Measurements from ENCODE around the gene EEFSEC. TPM values are rescaled to one million over a fixed set of nuclear protein-coding genes. Genes with fewer than 3 reads are reported as not detected.

EEFSEC gene
- total and polyA plus RNA-seq, 2 of the 4 experiments (the other 2 are of a cell fraction) = 4.5 to 9.3 TPM

GRCh38 chr3:128338536-128339330, 185.5 kb downstream of the EEFSEC start:
- DNase-seq (no peak), ATAC-seq (ENCODE audit: low read depth) (no peak)
- Histone ChIP-seq H2BK5ac (ENCODE audit: low read depth, low read length, poor library complexity, severe bottlenecking) (no peak overlapping the region), H3K36me3 (ENCODE audit: control insufficient read depth, insufficient read depth, low read length) (peaks cover 5% of the 10 kb centered on the region), H2AK5ac (ENCODE audit: low read depth, low read length) (no peak overlapping the region), H2BK120ac (ENCODE audit: low read depth, low read length) (no peak overlapping the region), H2AK9ac (replicated peaks; ENCODE audit: low read depth, low read length, poor library complexity) (no peak overlapping the region), H3K9me1 (ENCODE audit: insufficient read depth, low read length) (peaks cover 9% of the 10 kb centered on the region), H2AFZ (replicated peaks; ENCODE audit: low read length, poor library complexity) (no peak overlapping the region), H3K27me3 (ENCODE audit: control insufficient read depth, insufficient read depth, low read length) (no peaks in the 10 kb centered on the region; the same call in 1 of the 2 replicates), H3K56ac (ENCODE audit: extremely low read depth, insufficient read depth, low read length) (no peak overlapping the region), H3K4me1 (ENCODE audit: control insufficient read depth, insufficient read depth, low read length) (peaks cover 6% of the 10 kb centered on the region), H3K4me2 (ENCODE audit: low read depth, low read length) (no peak overlapping the region), H2BK20ac (ENCODE audit: low read depth, low read length) (no peak overlapping the region), H3K18ac (ENCODE audit: low read depth, low read length) (no peak overlapping the region), H3K23ac (ENCODE audit: low read depth, low read length) (no peak overlapping the region), H3K9me3 (ENCODE audit: control insufficient read depth, insufficient read depth, low read length) (no peaks in the 10 kb centered on the region), H3K79me1 (ENCODE audit: low read depth in 1 of 2, low read length in 2 of 2) (peaks cover 0 to 1% of the 10 kb centered on the region in 2 experiments; a peak in 1 of 4 replicates), H4K8ac (ENCODE audit: low read depth in 2 of 2, low read length in 2 of 2) (no peak overlapping the region), H4K91ac (ENCODE audit: insufficient read depth, low read depth, low read length) (no peak overlapping the region), H3K27ac (ENCODE audit: insufficient read depth, low read length) (no peak overlapping the region), H3K9ac (ENCODE audit: low read depth, low read length) (no peak overlapping the region), H4K5ac (ENCODE audit: low read depth, low read length) (no peak overlapping the region), H4K20me1 (ENCODE audit: insufficient read depth, low read length) (0 out of 2 replicates have a peak, but pooled peaks cover 3% of the 10 kb centered on the region), H3K4me3 (ENCODE audit: insufficient read depth, low read depth, low read length) (no peak overlapping the region), H3K4ac (ENCODE audit: low read depth, low read length) (no peak overlapping the region), H3K14ac (replicated peaks; ENCODE audit: low read depth, low read length) (no peak overlapping the region), H2BK15ac (ENCODE audit: low read depth, low read length) (no peak overlapping the region)
- 96% methylated on average over 4 of the region's 12 CpGs; no CpG with 5 or more reads in 1 of the 2 experiments for WGBS, 2 experiments (ENCODE audit: extremely low coverage in 2 of 2, insufficient read length in 1 of 2)
- dilution Hi-C loops (cut with HindIII; ENCODE audit: low sequenced_read_pairs, unreplicated experiment) (no loop called here), intact Hi-C loops (cut with micrococcal nuclease) (no loop called here), in situ Hi-C loops (cut with MboI; ENCODE audit: low sequenced_read_pairs) (no loop called here)
- ChIA-PET POLR2A (ENCODE audit: unreplicated experiment) (no interaction called here), CTCF (no interaction called here)
- no peak for TF ChIP-seq RCOR1 (IDR thresholded peaks at IDR 0.05; ENCODE audit: insufficient replicate concordance, low read length)
- no peak for TF ChIP-seq NFE2L2 (IDR thresholded peaks at IDR 0.05; ENCODE audit: low read depth, low read length)
- no peak for TF ChIP-seq CTCF (conservative IDR thresholded peaks at IDR 0.05; ENCODE audit: low read depth, low read length)
- TF ChIP-seq CHD1 (IDR thresholded peaks at IDR 0.05; ENCODE audit: low read depth, low read length) = no peak
- TF ChIP-seq BHLHE40 (IDR thresholded peaks at IDR 0.05; ENCODE audit: low read depth, low read length) = no peak
- TF ChIP-seq FOS (IDR thresholded peaks at IDR 0.05; ENCODE audit: low read depth, low read length) = no peak
- TF ChIP-seq SMC3 (IDR thresholded peaks at IDR 0.05; ENCODE audit: low read depth, low read length) = no peak
- TF ChIP-seq, protein P1, sequence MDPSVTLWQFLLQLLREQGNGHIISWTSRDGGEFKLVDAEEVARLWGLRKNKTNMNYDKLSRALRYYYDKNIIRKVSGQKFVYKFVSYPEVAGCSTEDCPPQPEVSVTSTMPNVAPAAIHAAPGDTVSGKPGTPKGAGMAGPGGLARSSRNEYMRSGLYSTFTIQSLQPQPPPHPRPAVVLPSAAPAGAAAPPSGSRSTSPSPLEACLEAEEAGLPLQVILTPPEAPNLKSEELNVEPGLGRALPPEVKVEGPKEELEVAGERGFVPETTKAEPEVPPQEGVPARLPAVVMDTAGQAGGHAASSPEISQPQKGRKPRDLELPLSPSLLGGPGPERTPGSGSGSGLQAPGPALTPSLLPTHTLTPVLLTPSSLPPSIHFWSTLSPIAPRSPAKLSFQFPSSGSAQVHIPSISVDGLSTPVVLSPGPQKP (IDR thresholded peaks at IDR 0.05; ENCODE audit: borderline replicate concordance, low read depth, low read length) = no peak
- no peak for TF ChIP-seq MAZ (IDR thresholded peaks at IDR 0.05; ENCODE audit: borderline replicate concordance, low read depth, low read length)
- no peak for TF ChIP-seq RFX5 (IDR thresholded peaks at IDR 0.05; ENCODE audit: low read depth, low read length)
- no peak for TF ChIP-seq MAFK (IDR thresholded peaks at IDR 0.05; ENCODE audit: low read depth, low read length)
- no peak for TF ChIP-seq MXI1 (IDR thresholded peaks at IDR 0.05; ENCODE audit: borderline replicate concordance, low read depth, low read length)
- no peak for TF ChIP-seq POLR2A (IDR thresholded peaks at IDR 0.05; ENCODE audit: low read depth, low read length)
- no TSS peak for BruUV-seq (replicated peaks)
